Motor neuron (in vitro differentiated cells): ENCODE results near the gene ENPP1. TPM values are rescaled to one million over a fixed set of nuclear protein-coding genes. Genes with fewer than 3 reads are reported as not detected.

ENCODE experiments used
- ATAC-seq, 8 experiments: fragments of 200-7000 bp; cut with Tn5 transposase; replicated peaks in 6 of 8; 2 replicates each; pipeline ENCODE4 v1.8.0; 2021; ENCODE audit warnings: mild to moderate bottlenecking in 8 of 8, moderate library complexity in 8 of 8
- H3K27ac ChIP-seq, 2 donors: fragments of 250-450 bp; sonication (Bioruptor Pico); 2 replicates each; pipeline ENCODE4 v1.9.0; 2021; ENCODE audit warnings: antibody characterized with exemption in 2 of 2, mild to moderate bottlenecking in 2 of 2, moderate library complexity in 1 of 2
- H3K4me1 ChIP-seq, 2 donors: fragments of 250-450 bp; sonication (Bioruptor Pico); replicated peaks in 1 of 2; 2 replicates each; pipeline ENCODE4 v1.6.1; 2021; ENCODE audit warnings: antibody characterized with exemption in 2 of 2, mild to moderate bottlenecking in 2 of 2, moderate library complexity in 1 of 2
- H3K4me3 ChIP-seq, 5 donors: fragments of 250-450 bp; sonication (Bioruptor Pico); 2 replicates each; pipeline ENCODE4 v1.9.0; 2021; ENCODE audit warnings: antibody characterized with exemption in 5 of 5, mild to moderate bottlenecking in 5 of 5, moderate library complexity in 4 of 5
- WGBS, 10 experiments: fragments of 450-650 bp; shearing (Covaris generic); methylation state at CpG; one replicate each; pipeline ENCODE4 v1.0.0; 2022; 5-methylcytosine and 5-hydroxymethylcytosine counted together
- in situ Hi-C, 9 experiments: fragments of 400-800 bp; cut with MboI; loops; one replicate each; pipeline ENCODE4 v1.15.0; 2021; ENCODE audit warnings: low sequenced_read_pairs in 9 of 9, low pct_unique_long_range_greater_than_20kb in 2 of 9; ENCODE audit not compliant: unreplicated experiment in 9 of 9
- total RNA-seq, 8 experiments: library from RNA; unstranded; fragments of 300-600 nt; gene quantifications; 2 replicates each; pipeline versions ENCODE4 v1.2.3 to v1.2.4, GENCODE V29; 2022

The ENPP1 gene
- total RNA-seq, 8 experiments from 2014 or later: 1.0 to 40.2 (median 2.5) TPM

- WGBS, 10 experiments: 58 to 100% (median 87%) methylated on average over 2 to 5 of the region's 5 CpGs; no CpG with 5 or more reads in 1 of the 10 experiments
- Histone ChIP-seq H3K4me1 (no peaks in the 10 kb centered on the region), H3K27ac (no peak overlapping the region), H3K4me3 (no peak overlapping the region)
- ATAC-seq: no peak
- in situ Hi-C loops: no loop called here
These were observed 16.3 kb upstream of the ENPP1 start for GRCh38 chr6:131791476-131791875.

GRCh38 chr6:131792091-131792496, 15.7 kb upstream of the ENPP1 start:
- H3K4me3 ChIP-seq: no peak overlapping the region
- peak in 3 of 8 experiments; percentile 32 to 38 (median 35) for ATAC-seq
- in situ Hi-C loops: no loop called here
- no peaks in the 10 kb centered on the region for H3K4me1 ChIP-seq
- WGBS, 10 experiments: 83 to 100% (median 95%) methylated on average over 1 to 6 of the region's 6 CpGs
- no peak overlapping the region for H3K27ac ChIP-seq

- Histone ChIP-seq H3K4me1 (no peaks in the 10 kb centered on the region), H3K4me3 (no peak overlapping the region), H3K27ac (no peak overlapping the region)
- in situ Hi-C loops: no loop called here
- no peak for ATAC-seq
- WGBS, 10 experiments: 40 to 86% (median 76%) methylated on average over 1 to 2 of the region's 2 CpGs; no CpG with 5 or more reads in 3 of the 10 experiments
These were observed 12.5 kb upstream of the ENPP1 start for GRCh38 chr6:131795366-131795765.

DNA sequence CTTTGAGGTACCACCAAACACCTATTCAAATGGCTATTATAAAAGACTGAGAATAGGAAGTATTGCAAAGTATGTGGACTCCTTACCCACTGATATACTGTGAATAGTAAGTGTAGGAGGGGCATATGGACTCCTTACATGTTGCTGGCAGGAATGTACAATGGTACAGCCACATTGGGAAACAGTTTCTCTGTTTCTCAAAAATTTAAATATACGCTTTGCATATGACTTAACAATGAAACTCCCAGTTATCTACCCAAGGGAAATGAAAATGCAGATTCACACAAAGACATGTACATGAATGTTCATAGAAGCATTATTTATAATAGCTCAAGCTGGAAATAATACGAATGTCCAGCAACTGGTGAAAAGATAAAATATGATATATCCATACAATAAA, 5.5 kb upstream of the ENPP1 start:
- 0 to 100% (median 79%) methylated on average over 1 to 2 of the region's 2 CpGs for WGBS, 10 experiments

DNA sequence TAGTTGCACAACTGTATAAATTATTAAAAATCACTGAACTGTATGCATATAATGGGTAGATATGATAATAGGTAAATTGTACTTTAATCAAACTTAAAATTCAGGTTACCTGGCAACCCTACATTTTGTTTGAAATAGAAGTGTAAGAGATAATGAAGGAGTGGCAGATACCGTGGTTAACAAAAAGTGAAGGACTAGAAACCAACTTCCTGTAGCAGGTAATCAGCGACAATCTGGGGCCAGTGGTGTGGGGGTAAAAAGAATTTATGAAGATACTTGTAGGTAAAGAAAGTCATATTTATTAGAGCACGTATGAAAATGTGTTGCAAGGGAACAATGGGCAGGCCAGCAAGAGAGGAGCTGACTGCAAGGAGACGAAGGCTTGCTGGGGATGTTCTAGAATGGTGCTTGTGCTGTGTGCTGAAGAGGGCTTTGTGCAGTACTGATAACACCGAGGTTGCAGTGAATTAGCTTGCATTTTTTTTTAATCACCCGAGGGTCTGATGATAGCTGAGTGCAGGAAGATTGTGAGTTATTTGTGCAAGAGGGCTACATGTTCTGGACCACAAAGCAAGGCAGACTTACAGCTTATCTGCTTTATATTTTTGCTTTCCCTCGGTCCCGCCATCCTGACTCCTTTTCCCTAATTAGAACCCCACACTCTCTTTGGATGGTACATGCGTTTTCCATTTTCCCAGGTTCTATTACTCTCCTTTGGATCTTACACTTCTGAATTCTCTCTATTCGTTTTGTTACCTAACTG, 4.6 kb upstream of the ENPP1 start:
- in situ Hi-C loops: no loop called here
- no peak for ATAC-seq
- 72 to 95% (median 85%) methylated on average over 4 to 10 of the region's 10 CpGs; no CpG with 5 or more reads in 1 of the 10 experiments for WGBS, 10 experiments

More for the DNA sequence above, 5.5 kb upstream of the ENPP1 start:
- ATAC-seq: peak in 3 of 8 experiments; percentile 46 to 67 (median 65)
- Histone ChIP-seq H3K4me3 (no peak overlapping the region), H3K27ac (no peak overlapping the region), H3K4me1 (peaks cover 0 to 3% of the 10 kb centered on the region in 2 donors)
- in situ Hi-C loops: no loop called here

GRCh38 chr6:131804131-131804530, 3.7 kb upstream of the ENPP1 start:
- Histone ChIP-seq H3K4me3 (no peak overlapping the region), H3K27ac (no peak overlapping the region), H3K4me1 (peaks cover 0 to 3% of the 10 kb centered on the region in 2 donors)
- ATAC-seq: no peak
- 40 to 100% (median 100%) methylated on average over 1 of the region's 1 CpG; no CpG with 5 or more reads in 1 of the 10 experiments for WGBS, 10 experiments
- in situ Hi-C loops: no loop called here

More for the DNA sequence above, 4.6 kb upstream of the ENPP1 start:
- Histone ChIP-seq H3K4me3 (no peak overlapping the region), H3K27ac (no peak overlapping the region), H3K4me1 (peaks cover 0 to 3% of the 10 kb centered on the region in 2 donors)

GRCh38 chr6:131807321-131807643, 538 bp upstream of the ENPP1 start:
- Histone ChIP-seq H3K4me3 (peak overlapping the region; percentile 54 to 89 (median 62)), H3K4me1 (peaks cover 0 to 3% of the 10 kb centered on the region in 2 donors), H3K27ac (no peak overlapping the region)
- no peak for ATAC-seq
- in situ Hi-C loops: no loop called here
- 0 to 39% (median 5%) methylated on average over 1 to 13 of the region's 17 CpGs for WGBS, 10 experiments

DNA sequence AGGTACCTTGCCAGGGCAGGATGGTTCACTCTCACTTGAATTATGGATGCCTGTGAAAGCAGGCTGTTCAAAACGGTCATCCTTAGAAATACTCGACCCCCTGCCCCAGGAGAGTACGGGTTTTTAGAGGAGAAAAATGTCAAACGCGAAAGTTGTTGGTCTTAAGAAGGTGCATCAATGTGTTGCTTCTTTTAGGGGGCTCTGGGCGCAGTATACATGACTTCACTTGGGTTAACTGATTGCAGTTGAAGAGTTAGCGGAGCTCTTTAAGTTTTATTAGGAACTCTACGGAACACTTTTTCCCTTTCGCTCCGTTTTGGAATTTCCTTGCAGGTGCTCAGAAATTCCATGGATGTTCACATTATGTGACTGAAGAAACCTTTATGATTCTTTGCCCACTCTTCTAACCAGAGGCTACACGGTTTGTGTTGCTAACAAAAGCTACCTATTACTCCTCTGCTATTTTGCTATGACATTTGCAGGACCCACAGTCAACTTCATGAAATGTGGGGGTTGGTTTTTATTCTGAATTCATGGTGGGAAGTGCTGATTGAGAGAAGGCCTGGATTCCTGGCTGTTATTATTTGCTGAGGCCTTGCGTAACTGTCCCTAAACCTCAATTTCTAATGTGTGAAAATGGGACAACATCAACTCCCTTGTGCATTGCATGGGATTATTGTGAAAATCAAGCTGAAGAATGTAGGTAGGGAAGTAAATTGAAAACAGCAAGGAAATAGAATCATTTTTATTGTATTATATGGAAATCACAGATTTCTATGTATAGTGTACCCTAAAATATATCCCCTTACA, 845 bp downstream of the ENPP1 start:
- in situ Hi-C loops: no loop called here
- H3K27ac ChIP-seq: no peak overlapping the region
- H3K4me3 ChIP-seq: peak overlapping the region; percentile 54 to 89 (median 62)
- 8 to 100% (median 24%) methylated on average over 1 to 11 of the region's 12 CpGs; no CpG with 5 or more reads in 1 of the 10 experiments for WGBS, 10 experiments
- ATAC-seq: no peak
- peaks cover 0 to 3% of the 10 kb centered on the region in 2 donors for H3K4me1 ChIP-seq

- Histone ChIP-seq H3K4me3 (no peak overlapping the region), H3K4me1 (peaks cover 0 to 3% of the 10 kb centered on the region in 2 donors), H3K27ac (no peak overlapping the region)
- ATAC-seq: no peak
- WGBS, 10 experiments: 16 to 95% (median 75%) methylated on average over 1 to 3 of the region's 3 CpGs; no CpG with 5 or more reads in 1 of the 10 experiments
- in situ Hi-C loops: no loop called here
These were observed 3.7 kb downstream of the ENPP1 start for GRCh38 chr6:131811500-131811899.

DNA sequence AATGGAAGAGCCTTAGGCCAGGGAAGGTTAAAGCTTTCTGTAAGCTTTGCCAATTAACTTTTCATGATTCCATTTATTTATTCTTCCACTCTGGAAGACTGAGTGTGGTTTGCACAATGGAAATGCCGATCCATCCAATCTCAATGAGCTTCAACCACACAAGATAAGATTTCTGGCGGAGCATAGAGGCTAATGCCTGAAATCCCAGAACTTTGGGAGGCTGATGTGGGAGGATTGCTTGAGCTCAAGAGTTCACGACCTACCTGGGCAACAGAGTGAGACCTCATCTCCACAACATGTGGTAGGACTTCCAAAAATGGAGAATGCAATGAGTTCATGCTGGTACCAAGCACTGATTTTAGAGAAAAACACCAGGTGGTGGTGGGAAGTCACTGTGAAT, 6.2 kb downstream of the ENPP1 start:
- no peak overlapping the region for H3K4me3 ChIP-seq
- no peak overlapping the region for H3K27ac ChIP-seq
- ATAC-seq: no peak
- WGBS, 10 experiments: 86 to 100% (median 100%) methylated on average over 1 to 3 of the region's 3 CpGs; no CpG with 5 or more reads in 2 of the 10 experiments
- in situ Hi-C loops: no loop called here
- no peaks in the 10 kb centered on the region for H3K4me1 ChIP-seq

- 0 to 100% (median 29%) methylated on average over 1 of the region's 1 CpG; no CpG with 5 or more reads in 5 of the 10 experiments for WGBS, 10 experiments
These were observed 9.0 kb downstream of the ENPP1 start for GRCh38 chr6:131816869-131817268.

GRCh38 chr6:131819572-131820124, 11.8 kb downstream of the ENPP1 start:
- 35 to 95% (median 68%) methylated on average over 2 to 7 of the region's 7 CpGs for WGBS, 10 experiments
- no peak overlapping the region for H3K27ac ChIP-seq
- in situ Hi-C loops: no loop called here
- ATAC-seq: peak; percentile 54 to 100 (median 98)
- H3K4me3 ChIP-seq: no peak overlapping the region
- H3K4me1 ChIP-seq: peaks cover 0 to 3% of the 10 kb centered on the region in 2 donors

More at GRCh38 chr6:131816869-131817268, 9.0 kb downstream of the ENPP1 start:
- no peak overlapping the region for H3K4me3 ChIP-seq
- in situ Hi-C loops: no loop called here
- no peak for ATAC-seq
- H3K27ac ChIP-seq: no peak overlapping the region
- peaks cover 0 to 3% of the 10 kb centered on the region in 2 donors for H3K4me1 ChIP-seq
